Left kidney (tissue), 8 donors: ENCODE results near the gene TTC36. TPM values are rescaled to one million over a fixed set of nuclear protein-coding genes. Genes with fewer than 3 reads are reported as not detected.
"Not testable (repeated sequence)": the region's sequence is repeated elsewhere in the genome, so short reads cannot be mapped to it uniquely, and the experiment has no call there.

ENCODE experiments used
- DNase-seq: peaks from one replicate; pipeline ENCODE4 v3.0.0-alpha.2; 2013
- long read RNA-seq, 8 donors: transcript quantifications; one replicate each; lab custom pipeline, GENCODE V29; 2026
- polyA plus RNA-seq: library from polyadenylated mRNA; unstranded; fragments of 120-200 nt; gene quantifications from one replicate; pipeline ENCODE4 v1.2.1, GENCODE V29; 2013; ENCODE audit not compliant: insufficient read length

TTC36 gene, protein sequence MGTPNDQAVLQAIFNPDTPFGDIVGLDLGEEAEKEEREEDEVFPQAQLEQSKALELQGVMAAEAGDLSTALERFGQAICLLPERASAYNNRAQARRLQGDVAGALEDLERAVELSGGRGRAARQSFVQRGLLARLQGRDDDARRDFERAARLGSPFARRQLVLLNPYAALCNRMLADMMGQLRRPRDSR
- 1.3 TPM for polyA plus RNA-seq
- long read RNA-seq, donor 1, partial matches to known transcripts, result 0 of 2 reads
- long read RNA-seq, donor 1, other reads (novel, unspliced or antisense), result 0 of 2 reads
- long read RNA-seq, donor 2, result 0 reads
- long read RNA-seq, donor 3, result 0 reads
- long read RNA-seq, donor 4, result 0 reads
- long read RNA-seq, donor 5, partial matches to known transcripts, result 0 of 1 reads
- long read RNA-seq, donor 5, other reads (novel, unspliced or antisense), result 0 of 1 reads
- long read RNA-seq, donor 6, result 0 reads
- long read RNA-seq, donor 7, result 0 reads
- long read RNA-seq, donor 8, result 0 reads

DNA sequence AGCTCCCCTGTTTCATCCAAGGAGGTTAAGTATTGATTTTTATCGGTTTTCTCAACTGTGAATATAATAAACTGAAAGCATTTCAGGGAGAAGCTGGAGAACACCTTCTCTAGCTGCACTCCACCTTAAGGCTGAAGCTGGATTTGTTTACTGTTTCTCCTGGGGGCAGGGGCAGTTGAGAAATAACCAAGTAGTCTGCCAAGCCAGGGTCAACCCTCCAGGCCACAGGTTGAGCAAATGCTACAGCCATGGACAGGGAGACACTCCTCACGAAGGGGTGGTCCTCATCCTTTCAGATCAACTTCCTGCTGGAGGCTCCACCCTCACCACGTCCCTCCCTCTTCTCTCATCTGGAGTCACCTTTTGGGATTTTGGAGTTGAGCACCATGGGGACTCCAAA is at the start of gene TTC36:
Gene TTC36 (plus strand): TSS at position 366 of the 400 bp plus-strand sequence. CDS start 21 bp downstream, at position 387.
- DNase-seq, result no peak

DNA sequence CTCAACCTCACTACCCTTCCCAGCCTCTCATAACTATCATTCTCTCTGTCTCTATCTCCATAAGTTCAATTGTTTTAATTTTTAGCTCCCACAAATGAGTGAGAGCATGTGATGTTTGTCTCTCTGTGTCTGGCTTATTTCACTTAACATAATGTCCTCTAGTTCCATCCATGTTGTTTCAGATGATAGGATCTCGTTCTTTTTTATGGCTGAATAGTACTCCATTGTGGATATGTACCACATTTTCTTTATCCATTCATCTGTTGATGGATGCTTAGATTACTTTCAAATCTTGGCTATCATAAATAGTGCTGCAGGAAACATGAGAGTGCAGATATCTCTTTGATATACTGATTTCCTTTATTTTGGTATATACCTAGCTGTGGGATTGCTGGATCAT is 46.0 kb upstream of the TTC36 start:
- DNase-seq, result not testable (repeated sequence)

DNA sequence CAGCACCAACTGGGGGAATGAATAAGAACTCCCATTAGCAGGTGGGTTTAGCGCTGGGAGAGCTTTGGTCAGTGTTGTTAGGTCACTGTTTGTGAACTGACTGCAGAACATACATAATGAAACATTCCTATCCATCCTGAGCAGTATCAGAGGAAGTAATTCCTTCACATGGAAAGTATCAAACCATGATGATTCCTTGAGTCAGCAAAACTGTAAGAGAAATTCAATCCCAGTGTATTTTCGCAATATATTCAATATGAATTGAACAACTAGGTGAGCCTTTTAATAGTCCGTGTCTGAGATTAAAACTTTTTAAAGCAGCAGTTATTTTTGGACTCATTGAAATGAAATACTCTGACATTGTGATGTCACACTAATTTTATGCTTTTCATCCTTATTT is 42.9 kb upstream of the TTC36 start:
- DNase-seq, result no peak

DNA sequence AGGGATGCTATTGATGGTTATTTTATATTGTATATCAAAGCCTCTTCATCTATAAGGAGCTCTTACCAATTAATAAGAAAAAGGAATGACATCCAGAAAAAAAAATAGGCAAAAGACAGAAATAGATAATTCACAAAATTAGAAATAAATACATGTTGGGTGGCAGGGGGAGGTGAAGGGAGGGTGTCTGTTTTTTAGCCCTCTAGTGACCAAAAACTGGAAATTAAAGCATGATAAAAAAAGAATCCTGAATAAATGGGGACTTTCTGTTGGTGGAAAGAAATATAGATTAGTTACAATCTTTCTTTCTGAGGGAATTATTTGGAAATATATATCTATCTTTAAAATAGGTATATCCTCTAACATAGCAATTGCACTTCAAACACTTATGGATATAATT is 42.0 kb upstream of the TTC36 start:
- DNase-seq, result no peak

DNA sequence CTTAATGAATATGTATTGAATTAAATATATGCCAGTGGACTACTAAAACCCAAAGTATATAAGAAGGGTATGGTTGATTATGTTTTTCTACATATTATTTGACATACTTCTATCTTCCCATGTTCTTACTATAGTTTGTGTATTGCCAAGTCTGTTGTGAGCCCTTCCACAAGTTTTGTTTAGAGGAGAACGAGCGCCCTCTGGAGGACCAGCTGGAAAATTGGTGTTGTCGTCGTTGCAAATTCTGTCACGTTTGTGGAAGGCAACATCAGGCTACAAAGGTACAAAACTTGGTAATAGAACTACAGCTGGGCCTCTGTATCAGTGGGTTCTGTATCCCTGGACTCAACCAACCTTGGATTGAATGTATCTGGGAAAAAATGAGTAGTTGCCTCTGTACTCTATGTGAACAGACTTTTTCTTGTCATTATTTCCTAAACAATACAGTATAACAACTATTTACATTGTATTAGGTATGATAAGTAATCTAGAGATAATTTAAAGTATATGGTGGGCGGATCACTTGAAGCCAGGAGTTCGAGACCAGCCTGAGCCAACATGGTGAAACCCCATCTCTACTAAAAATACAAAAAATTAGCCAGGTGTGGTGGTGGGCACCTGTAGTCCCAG is 38.7 kb upstream of the TTC36 start:
- DNase-seq, result peak; percentile 70

DNA sequence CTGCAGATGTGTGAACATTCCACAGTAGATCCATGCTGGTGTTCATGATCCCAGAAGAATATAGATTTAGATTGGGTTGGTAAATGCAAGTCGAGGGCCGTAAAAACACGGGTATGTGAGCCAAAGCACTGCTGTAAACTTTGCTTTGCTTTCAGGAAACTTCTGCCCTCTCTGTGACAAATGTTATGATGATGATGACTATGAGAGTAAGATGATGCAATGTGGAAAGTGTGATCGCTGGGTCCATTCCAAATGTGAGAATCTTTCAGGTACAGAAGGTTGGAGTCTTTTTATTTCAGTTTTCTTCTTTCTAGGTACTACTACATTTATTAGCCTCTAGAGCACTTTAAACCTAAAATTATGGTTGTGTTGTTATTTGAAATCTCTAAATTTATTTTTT is 36.2 kb upstream of the TTC36 start:
- DNase-seq, result no peak

DNA sequence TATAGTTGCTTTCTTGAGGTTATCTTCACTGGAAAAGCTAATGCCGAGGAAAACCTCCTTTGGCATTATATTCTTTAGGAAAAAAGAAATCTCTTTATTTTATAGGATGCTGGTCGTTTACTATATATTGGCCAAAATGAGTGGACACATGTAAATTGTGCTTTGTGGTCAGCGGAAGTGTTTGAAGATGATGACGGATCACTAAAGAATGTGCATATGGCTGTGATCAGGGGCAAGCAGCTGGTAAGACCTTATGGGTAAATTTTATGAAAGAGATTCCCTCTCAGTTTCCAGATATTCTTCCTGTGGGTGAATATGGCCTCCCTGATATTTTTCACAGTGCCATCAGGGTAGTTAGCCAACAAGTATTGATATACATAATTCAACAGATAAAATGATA is 29.4 kb upstream of the TTC36 start:
- no peak for DNase-seq

DNA sequence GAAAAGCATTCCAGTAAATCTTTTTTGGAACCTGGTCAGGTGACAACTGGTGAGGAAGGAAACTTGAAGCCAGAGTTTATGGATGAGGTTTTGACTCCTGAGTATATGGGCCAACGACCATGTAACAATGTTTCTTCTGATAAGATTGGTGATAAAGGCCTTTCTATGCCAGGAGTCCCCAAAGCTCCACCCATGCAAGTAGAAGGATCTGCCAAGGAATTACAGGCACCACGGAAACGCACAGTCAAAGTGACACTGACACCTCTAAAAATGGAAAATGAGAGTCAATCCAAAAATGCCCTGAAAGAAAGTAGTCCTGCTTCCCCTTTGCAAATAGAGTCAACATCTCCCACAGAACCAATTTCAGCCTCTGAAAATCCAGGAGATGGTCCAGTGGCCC is 24.1 kb upstream of the TTC36 start:
- DNase-seq, result no peak

DNA sequence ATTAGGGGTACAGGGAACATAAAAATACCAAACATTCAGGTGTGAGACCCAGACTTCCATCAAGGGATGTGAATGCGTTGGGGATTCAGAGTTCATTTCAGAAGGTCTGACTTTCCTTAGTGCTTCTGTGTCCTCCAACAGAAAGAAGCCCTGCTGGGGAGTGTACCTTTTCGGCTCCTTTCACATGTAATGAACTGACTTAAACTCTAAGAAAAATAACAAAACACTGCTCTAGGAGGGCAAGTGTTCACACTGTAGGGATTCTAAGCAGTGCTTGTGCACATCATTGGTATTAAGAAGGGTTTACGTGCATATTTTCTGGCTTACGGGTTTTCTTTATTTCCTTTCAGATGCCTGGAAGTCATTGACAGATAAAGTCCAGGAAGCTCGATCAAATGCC is 15.7 kb upstream of the TTC36 start:
- DNase-seq, result no peak

DNA sequence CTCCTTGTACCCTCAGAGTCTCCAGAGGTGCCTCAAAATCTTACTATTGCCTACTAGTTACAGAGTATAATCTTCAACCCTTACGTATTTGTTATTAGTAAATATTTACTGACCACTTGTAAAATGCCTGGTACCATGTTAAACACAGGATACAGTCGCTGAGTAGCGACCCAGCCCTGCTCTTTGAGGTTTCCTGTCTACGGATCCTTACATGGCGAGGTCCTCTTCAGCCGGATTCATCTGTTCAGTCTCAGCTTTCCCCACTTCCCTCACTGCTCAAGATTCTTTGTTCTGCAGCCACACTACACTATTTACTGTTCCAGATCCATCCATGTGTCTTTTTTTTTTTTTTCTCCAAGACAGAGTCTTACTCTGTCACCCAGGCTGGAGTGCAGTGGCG is 13.2 kb upstream of the TTC36 start:
- DNase-seq, result no peak

DNA sequence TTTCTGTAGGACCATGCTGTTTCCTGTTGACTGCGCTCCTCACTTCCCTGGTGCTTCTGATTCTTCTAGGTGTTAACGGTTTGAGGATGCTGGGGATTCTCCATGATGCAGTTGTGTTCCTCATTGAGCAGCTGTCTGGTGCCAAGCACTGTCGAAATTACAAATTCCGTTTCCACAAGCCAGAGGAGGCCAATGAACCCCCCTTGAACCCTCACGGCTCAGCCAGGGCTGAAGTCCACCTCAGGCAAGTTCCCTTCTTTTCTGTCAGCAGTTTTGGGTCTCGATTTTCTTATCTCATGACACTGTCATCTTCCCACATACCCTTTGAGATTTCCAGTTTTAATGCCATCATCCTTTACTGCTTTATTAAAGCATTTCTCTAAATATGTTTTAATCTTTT is 7.7 kb upstream of the TTC36 start:
- no peak for DNase-seq

DNA sequence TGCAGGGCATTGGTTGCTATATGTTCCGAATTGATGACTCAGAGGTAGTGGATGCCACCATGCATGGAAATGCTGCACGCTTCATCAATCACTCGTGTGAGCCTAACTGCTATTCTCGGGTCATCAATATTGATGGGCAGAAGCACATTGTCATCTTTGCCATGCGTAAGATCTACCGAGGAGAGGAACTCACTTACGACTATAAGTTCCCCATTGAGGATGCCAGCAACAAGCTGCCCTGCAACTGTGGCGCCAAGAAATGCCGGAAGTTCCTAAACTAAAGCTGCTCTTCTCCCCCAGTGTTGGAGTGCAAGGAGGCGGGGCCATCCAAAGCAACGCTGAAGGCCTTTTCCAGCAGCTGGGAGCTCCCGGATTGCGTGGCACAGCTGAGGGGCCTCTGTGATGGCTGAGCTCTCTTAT is 5.4 kb upstream of the TTC36 start:
- no peak for DNase-seq

DNA sequence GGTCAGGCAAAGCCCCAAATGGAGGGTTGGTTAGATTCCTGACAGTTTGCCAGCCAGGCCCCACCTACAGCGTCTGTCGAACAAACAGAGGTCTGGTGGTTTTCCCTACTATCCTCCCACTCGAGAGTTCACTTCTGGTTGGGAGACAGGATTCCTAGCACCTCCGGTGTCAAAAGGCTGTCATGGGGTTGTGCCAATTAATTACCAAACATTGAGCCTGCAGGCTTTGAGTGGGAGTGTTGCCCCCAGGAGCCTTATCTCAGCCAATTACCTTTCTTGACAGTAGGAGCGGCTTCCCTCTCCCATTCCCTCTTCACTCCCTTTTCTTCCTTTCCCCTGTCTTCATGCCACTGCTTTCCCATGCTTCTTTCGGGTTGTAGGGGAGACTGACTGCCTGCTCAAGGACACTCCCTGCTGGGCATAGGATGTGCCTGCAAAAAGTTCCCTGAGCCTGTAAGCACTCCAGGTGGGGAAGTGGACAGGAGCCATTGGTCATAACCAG is 4.7 kb upstream of the TTC36 start:
- DNase-seq, result no peak

DNA sequence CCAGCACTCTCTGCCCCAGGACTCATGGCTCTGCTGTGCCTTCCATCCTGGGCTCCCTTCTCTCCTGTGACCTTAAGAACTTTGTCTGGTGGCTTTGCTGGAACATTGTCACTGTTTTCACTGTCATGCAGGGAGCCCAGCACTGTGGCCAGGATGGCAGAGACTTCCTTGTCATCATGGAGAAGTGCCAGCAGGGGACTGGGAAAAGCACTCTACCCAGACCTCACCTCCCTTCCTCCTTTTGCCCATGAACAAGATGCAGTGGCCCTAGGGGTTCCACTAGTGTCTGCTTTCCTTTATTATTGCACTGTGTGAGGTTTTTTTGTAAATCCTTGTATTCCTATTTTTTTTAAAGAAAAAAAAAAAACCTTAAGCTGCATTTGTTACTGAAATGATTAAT is 2.9 kb upstream of the TTC36 start:
- DNase-seq, result no peak

DNA sequence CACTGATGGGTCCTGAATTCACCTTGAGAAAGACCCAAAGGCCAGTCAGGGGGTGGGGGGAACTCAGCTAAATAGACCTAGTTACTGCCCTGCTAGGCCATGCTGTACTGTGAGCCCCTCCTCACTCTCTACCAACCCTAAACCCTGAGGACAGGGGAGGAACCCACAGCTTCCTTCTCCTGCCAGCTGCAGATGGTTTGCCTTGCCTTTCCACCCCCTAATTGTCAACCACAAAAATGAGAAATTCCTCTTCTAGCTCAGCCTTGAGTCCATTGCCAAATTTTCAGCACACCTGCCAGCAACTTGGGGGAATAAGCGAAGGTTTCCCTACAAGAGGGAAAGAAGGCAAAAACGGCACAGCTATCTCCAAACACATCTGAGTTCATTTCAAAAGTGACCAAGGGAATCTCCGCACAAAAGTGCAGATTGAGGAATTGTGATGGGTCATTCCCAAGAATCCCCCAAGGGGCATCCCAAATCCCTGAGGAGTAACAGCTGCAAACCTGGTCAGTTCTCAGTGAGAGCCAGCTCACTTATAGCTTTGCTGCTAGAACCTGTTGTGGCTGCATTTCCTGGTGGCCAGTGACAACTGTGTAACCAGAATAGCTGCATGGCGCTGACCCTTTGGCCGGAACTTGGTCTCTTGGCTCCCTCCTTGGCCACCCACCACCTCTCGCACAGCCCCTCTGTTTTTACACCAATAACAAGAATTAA is 2.4 kb upstream of the TTC36 start:
- DNase-seq, result no peak

DNA sequence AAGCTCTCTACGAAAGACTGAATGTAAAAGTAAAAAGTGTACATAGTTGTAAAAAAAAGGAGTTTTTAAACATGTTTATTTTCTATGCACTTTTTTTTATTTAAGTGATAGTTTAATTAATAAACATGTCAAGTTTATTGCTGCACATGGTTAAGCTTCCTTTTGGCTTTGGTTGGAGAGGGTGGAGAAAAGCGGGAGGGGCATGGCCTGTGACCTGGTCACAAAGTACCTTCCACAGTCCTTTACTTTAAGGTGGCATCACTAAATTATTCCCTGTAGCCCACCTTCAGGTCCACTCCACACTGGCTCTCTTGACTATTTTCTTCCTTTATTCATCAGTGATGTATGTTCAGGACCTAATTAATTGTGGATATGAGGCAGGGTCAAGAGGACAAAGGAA is 586 bp upstream of the TTC36 start:
- DNase-seq, result no peak

DNA sequence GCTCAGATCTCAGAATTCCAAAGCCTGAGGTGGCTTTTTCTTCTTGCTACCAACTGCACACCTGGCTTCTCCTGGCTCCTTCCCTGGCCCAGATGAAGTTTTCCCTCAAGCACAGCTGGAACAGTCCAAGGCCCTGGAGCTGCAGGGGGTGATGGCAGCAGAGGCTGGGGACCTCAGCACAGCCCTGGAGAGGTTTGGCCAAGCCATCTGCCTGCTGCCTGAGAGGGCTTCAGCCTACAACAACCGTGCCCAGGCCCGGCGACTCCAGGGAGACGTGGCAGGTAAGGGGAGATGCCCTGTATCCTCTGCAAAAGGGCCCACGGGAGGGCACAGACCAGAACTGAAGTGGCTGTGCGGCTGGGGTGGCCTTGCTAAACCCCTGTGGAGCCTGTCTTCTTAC is 1.2 kb downstream of the TTC36 start:
- DNase-seq, result no peak

DNA sequence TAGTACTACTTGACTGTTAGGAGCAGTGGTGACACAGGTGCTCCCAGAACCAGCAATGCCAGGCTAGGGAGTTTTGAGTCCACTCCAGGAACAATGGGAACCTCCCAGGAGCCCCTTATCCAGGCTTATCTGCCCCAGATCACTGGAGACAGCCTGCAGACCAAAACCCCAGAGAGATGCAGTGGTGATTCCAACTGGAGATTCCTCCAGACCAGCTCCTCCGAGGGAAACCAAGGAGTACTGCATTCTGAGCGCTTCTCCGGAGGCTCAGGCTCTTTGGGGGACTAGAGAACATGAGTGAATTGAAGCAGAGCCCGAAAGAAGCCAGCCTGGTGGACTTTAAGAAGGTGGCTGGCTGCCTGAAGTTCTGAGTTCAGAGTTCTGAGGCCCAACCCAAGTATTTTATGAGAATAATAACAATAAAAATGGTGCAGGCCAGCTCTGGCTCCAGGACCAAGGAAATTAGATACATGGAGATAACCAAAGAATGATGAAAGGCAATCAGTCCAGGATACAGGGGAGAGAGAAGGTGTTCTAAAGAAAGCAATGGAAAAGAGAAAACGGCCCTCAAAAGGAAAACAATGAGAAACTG is 2.4 kb downstream of the TTC36 start:
- DNase-seq, result no peak

DNA sequence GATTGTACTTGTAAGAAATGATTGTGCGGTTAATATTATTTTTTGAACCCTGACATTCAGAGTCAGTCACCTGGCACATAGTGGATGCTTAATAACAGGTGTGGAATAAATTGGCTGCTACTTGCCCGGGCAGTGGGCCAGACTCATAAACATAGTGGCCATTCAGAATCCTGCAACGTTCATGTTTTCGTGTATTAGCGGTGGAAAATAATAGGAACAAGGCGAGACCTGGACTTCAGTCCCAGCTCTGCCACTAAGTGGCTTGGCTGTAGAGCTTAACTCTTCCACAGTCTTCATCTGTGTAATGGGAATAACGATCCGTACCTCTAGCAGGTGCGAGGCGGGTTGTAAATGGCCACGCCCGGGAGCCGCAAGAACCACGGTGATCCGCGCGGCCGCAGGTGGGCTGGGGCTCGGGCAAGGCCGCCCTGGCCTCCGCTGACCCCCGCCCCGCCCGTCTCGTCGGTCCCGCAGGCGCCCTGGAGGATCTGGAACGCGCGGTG is 3.0 kb downstream of the TTC36 start:
- no peak for DNase-seq

DNA sequence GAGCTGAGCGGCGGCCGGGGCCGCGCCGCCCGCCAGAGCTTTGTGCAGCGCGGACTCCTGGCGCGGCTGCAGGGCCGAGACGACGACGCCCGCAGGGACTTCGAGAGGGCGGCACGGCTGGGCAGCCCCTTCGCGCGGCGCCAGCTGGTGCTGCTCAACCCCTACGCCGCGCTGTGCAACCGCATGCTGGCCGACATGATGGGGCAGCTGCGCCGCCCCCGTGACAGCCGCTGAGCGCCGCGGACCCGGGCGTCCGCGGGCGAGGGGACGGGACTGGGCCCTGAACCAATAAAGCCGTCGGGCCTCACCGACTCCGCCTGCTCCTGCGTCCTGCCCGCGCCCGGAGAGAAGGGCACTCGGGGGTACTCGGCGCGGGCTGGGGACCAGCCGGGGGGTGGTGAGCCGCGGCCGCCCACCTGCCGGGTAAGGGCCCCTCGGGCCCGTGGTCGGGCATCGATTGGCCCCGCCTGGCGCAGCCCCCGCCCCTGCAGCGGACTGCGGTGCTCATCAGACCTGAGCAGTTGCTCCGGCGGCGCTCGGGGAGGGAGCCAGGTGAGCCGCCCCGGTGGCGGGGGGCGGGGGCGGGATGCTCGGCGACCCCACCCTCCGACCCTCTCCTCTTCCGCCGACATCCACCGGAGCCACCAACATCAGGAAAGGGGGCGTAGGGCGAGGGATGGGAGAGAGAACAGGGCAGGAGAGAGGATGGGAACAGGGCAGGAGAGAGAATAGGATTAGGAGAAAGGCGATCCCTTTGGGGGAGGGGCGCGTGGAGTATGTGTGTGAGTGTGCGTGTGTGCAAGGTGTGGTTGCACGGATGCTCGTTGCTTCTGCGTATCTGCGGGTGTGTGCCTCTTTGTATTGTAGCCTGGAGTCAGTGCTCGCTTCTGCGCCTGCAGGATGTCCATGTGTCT is 3.7 kb downstream of the TTC36 start, which contains the start of gene TMEM25:
Gene TMEM25 (plus strand): TSS at position 510 of the 914 bp plus-strand sequence. CDS start 610 bp downstream, outside the sequence.
- peak; percentile 57 for DNase-seq

DNA sequence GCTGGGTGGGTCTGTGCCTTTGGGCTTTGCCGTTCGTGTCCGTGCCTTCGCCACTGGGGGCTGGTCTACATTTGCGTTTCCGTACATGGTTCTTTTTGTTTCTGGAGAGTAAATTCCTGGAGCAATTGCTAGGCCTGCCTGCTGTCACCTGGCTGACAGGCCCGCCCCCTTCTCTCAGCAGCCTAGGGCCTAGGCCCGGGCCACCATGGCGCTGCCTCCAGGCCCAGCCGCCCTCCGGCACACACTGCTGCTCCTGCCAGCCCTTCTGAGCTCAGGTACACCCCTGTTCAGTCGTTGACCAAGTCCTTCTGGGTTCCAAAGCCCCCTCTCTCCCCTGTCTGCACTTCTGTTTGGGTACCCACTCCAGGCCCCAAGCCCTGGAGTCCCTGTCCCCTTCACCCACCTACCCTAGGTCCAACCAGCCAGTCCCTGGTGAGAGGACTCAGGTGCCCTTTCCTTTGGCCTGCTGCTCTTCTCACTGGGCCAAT is 4.4 kb downstream of the TTC36 start:
- no peak for DNase-seq
